Neural cell (in vitro differentiated cells): ENCODE results near the gene CUTC. TPM values are rescaled to one million over a fixed set of nuclear protein-coding genes. Genes with fewer than 3 reads are reported as not detected.

ENCODE experiments used
- H2AFZ ChIP-seq: fragments of 200-600, 300-800 bp; sonication (generic), shearing (Covaris generic); 2 replicates; pipeline ENCODE4 v1.6.0; 2014; ENCODE audit warnings: low read depth, mild to moderate bottlenecking, antibody characterized with exemption, low read length, moderate library complexity
- H3F3A ChIP-seq: fragments of 200-600 bp; shearing (Covaris generic); 2 replicates; pipeline ENCODE4 v1.6.1; 2016; ENCODE audit warnings: mild to moderate bottlenecking, moderate library complexity, mixed read lengths, antibody characterized with exemption, low read length; ENCODE audit not compliant: insufficient read depth, poor library complexity, severe bottlenecking
- H3K27ac ChIP-seq: fragments of 200-600, 300-800 bp; sonication (generic), shearing (Covaris generic); 2 replicates; pipeline ENCODE4 v1.5.1; 2014; ENCODE audit warnings: mild to moderate bottlenecking, low read length, moderate library complexity
- H3K27me3 ChIP-seq: fragments of 300-800, 200-600 bp; sonication (generic), shearing (Covaris generic); 2 replicates; pipeline ENCODE4 v1.6.0; 2014; ENCODE audit warnings: mild to moderate bottlenecking, low read depth, low read length, moderate library complexity; ENCODE audit not compliant: insufficient read depth
- H3K36me3 ChIP-seq: fragments of 300-800, 200-600 bp; sonication (generic), shearing (Covaris generic); 2 replicates; pipeline ENCODE4 v1.5.1; 2014; ENCODE audit warnings: mild to moderate bottlenecking, antibody characterized with exemption, low read length, moderate library complexity; ENCODE audit not compliant: insufficient read depth
- H3K4me2 ChIP-seq: fragments of 300-800, 200-600 bp; sonication (generic), shearing (Covaris generic); 2 replicates; pipeline ENCODE4 v1.6.0; 2014; ENCODE audit warnings: mild to moderate bottlenecking, low read length
- H3K4me3 ChIP-seq: fragments of 300-800, 200-600 bp; sonication (generic), shearing (Covaris generic); 2 replicates; pipeline ENCODE4 v1.5.1; 2014; ENCODE audit warnings: mild to moderate bottlenecking, low read length, moderate library complexity
- H3K79me2 ChIP-seq: fragments of 200-600 bp; shearing (Covaris generic); replicated peaks from 2 replicates; pipeline ENCODE4 v1.6.0; 2014; ENCODE audit warnings: mild to moderate bottlenecking, low read length, moderate library complexity; ENCODE audit not compliant: insufficient read depth
- H3K9ac ChIP-seq: fragments of 300-800, 200-600 bp; sonication (generic), shearing (Covaris generic); 2 replicates; pipeline ENCODE4 v1.6.1; 2016; ENCODE audit warnings: mild to moderate bottlenecking, low read length, mixed read lengths
- H3K9me2 ChIP-seq: fragments of 200-600 bp; shearing (Covaris generic); 2 replicates; pipeline ENCODE4 v1.6.1; 2016; ENCODE audit warnings: mild to moderate bottlenecking, low read length, mixed read lengths; ENCODE audit not compliant: insufficient read depth
- H3K9me3 ChIP-seq: fragments of 200-600, 300-800 bp; sonication (generic), shearing (Covaris generic); 2 replicates; pipeline ENCODE4 v1.6.1; 2016; ENCODE audit warnings: mild to moderate bottlenecking, mixed run types, low read length, moderate library complexity, mixed read lengths
- H4K20me1 ChIP-seq: fragments of 200-600 bp; shearing (Covaris generic); 2 replicates; pipeline ENCODE4 v1.6.1; 2016; ENCODE audit warnings: mild to moderate bottlenecking, mixed run types; ENCODE audit not compliant: insufficient read depth
- CTCF ChIP-seq: fragments of 450-650 bp; IDR thresholded peaks from 2 replicates; pipeline ENCODE4 v1.5.1; 2014; ENCODE audit warnings: antibody characterized with exemption, mild to moderate bottlenecking, moderate library complexity; ENCODE audit not compliant: poor library complexity, severe bottlenecking
- EP300 ChIP-seq: fragments of 450-650 bp; conservative IDR thresholded peaks from 2 replicates; pipeline ENCODE4 v1.6.1; 2014; ENCODE audit warnings: antibody characterized with exemption, mild to moderate bottlenecking, moderate library complexity; ENCODE audit not compliant: poor library complexity, severe bottlenecking
- EZH2 ChIP-seq: fragments of 200-600, 300-800 bp; shearing (Covaris generic), sonication (generic); IDR thresholded peaks from 2 replicates; pipeline ENCODE4 v1.6.1; 2014; ENCODE audit warnings: antibody characterized with exemption, low read length, borderline replicate concordance, mild to moderate bottlenecking; ENCODE audit not compliant: insufficient read depth, poor library complexity, severe bottlenecking
- MXI1 ChIP-seq: fragments of 450-650 bp; conservative IDR thresholded peaks from 2 replicates; pipeline ENCODE4 v1.6.1; 2014; ENCODE audit warnings: antibody characterized with exemption, mild to moderate bottlenecking; ENCODE audit not compliant: poor library complexity, severe bottlenecking
- POLR2AphosphoS5 ChIP-seq: IDR thresholded peaks from 2 replicates; pipeline ENCODE4 v1.6.1; 2012
- RAD21 ChIP-seq: fragments of 450-650 bp; conservative IDR thresholded peaks from 2 replicates; pipeline ENCODE4 v1.6.1; 2014; ENCODE audit warnings: antibody characterized with exemption, mild to moderate bottlenecking, moderate library complexity
- REST ChIP-seq: IDR thresholded peaks from 2 replicates; pipeline ENCODE4 v1.6.1; 2012; ENCODE audit warnings: borderline replicate concordance
- SMC3 ChIP-seq: fragments of 450-650 bp; conservative IDR thresholded peaks from 2 replicates; pipeline ENCODE4 v1.6.1; 2014; ENCODE audit warnings: antibody characterized with exemption, mild to moderate bottlenecking, moderate library complexity; ENCODE audit not compliant: poor library complexity
- TAF1 ChIP-seq: IDR thresholded peaks from 2 replicates; pipeline ENCODE4 v1.6.1; 2012; ENCODE audit warnings: low read depth
- polyA plus RNA-seq: library from polyadenylated mRNA; depleted of rRNA; stranded (reverse); fragments of >200 nt; gene quantifications from 2 replicates; pipeline ENCODE4 v1.2.3, GENCODE V29; 2014

Gene CUTC
- polyA plus RNA-seq, 1 donor from 2014 or later, result 26.2 TPM

GRCh38 chr10:99791831-99792230 lies 59.8 kb downstream of the CUTC start:
- no peak overlapping the region for H3K4me2 ChIP-seq
- H4K20me1 ChIP-seq, result no peaks in the 10 kb centered on the region
- no peak overlapping the region for H3K4me3 ChIP-seq
- H3K9me3 ChIP-seq, result no peaks in the 10 kb centered on the region
- no peak overlapping the region for H3K27ac ChIP-seq
- no peaks in the 10 kb centered on the region for H3K27me3 ChIP-seq
- no peak overlapping the region for H3K9ac ChIP-seq
- no peak overlapping the region for H2AFZ ChIP-seq
- H3K9me2 ChIP-seq, result no peaks in the 10 kb centered on the region
- H3K79me2 ChIP-seq, result no peaks in the 10 kb centered on the region
- no peaks in the 10 kb centered on the region for H3F3A ChIP-seq
- H3K36me3 ChIP-seq, result no peaks in the 10 kb centered on the region
- TF ChIP-seq EZH2 (no peak), MXI1 (no peak), CTCF (no peak), SMC3 (no peak), RAD21 (no peak), REST (no peak), EP300 (no peak), TAF1 (no peak), POLR2AphosphoS5 (no peak)

- Histone ChIP-seq H3K27ac (no peak overlapping the region), H3K9me3 (no peaks in the 10 kb centered on the region), H4K20me1 (no peaks in the 10 kb centered on the region), H3K9me2 (no peaks in the 10 kb centered on the region), H3K4me2 (no peak overlapping the region), H3K36me3 (no peaks in the 10 kb centered on the region), H3K27me3 (no peaks in the 10 kb centered on the region), H3K4me3 (no peak overlapping the region), H3K9ac (no peak overlapping the region), H3K79me2 (no peaks in the 10 kb centered on the region), H2AFZ (no peak overlapping the region), H3F3A (no peaks in the 10 kb centered on the region)
- TF ChIP-seq REST (no peak), POLR2AphosphoS5 (no peak)
These were observed 61.8 kb downstream of the CUTC start for GRCh38 chr10:99793819-99794218.
